Hepatocyte (in vitro differentiated cells): ENCODE data around the gene IL21R.

Experiments
- EZH2 ChIP-seq: fragments of 200-600 bp; sonication (generic); IDR thresholded peaks from 2 replicates; pipeline ENCODE4 v1.6.1; 2016; ENCODE audit warnings: antibody characterized with exemption, mild to moderate bottlenecking, borderline replicate concordance
- EZH2phosphoT487 ChIP-seq: fragments of 200-600 bp; sonication (generic); IDR thresholded peaks from one replicate; pipeline ENCODE4 v1.6.1; 2018; ENCODE audit warnings: antibody characterized with exemption, mild to moderate bottlenecking, low read depth, moderate library complexity; ENCODE audit not compliant: unreplicated experiment, severe bottlenecking

- no peak for TF ChIP-seq EZH2phosphoT487
- no peak for TF ChIP-seq EZH2
Observed at GRCh38 chr16:27431773-27432532, 30.0 kb downstream of the IL21R start.
